Measurements from ENCODE around the gene FERMT2.
"Not testable (repeated sequence)": the region's sequence is repeated elsewhere in the genome, so short reads cannot be mapped to it uniquely, and the experiment has no call there.

Gene FERMT2

GRCh38 chr14:52900731-52901130 lies 50.1 kb downstream of the FERMT2 start:
- DNase-seq, result no peak

GRCh38 chr14:52898496-52898895 lies 52.4 kb downstream of the FERMT2 start:
- DNase-seq, result no peak

- DNase-seq, result peak; percentile 7
Measured at GRCh38 chr14:52895000-52895399, 55.9 kb downstream of the FERMT2 start.

- no peak for DNase-seq
Measured at GRCh38 chr14:52891800-52892199, 59.0 kb downstream of the FERMT2 start.

GRCh38 chr14:52888839-52889838 lies 61.7 kb downstream of the FERMT2 start:
- no peak for DNase-seq

DNA sequence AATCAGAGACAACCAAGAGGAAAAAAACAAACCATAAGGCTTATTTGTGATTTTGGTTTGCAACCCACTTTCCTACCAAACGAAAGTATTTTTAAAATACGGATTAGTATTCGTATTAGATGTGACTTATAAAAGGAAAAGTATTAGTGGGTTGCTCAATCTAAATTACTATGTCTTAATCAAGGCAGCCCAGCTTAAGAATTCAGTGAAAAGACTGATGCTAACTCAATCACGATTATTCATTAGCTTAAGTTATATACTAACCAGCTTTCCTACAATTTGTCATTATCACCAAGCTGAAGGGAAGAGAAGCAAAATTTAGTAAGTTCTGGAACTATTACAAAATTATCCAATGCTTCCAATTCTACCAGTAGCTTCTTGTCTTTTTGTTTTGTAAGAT lies 62.7 kb downstream of the FERMT2 start:
- no peak for DNase-seq

DNA sequence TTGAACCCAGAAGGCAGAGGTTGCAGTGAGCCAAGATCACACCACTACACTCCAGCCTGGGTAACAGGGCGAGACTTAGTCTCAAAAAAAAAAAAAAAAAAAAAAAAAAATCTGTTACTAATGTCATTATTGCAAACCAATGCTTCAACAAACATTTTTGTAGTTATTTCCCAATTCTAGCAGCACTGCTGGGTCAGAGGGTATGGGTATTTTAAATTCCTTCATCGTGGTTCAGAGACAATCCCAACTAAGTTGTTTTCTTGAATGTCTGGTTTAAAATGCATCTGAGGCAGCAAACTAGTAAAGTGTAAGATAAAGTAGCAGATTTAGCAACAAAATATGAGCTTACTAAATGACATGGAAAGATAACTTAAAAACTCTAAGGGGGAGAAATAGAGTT lies 65.6 kb downstream of the FERMT2 start:
- DNase-seq, result no peak

GRCh38 chr14:52883658-52884057 lies 67.2 kb downstream of the FERMT2 start:
- DNase-seq, result no peak

GRCh38 chr14:52882824-52883223 lies 68.0 kb downstream of the FERMT2 start:
- no peak for DNase-seq

GRCh38 chr14:52879958-52880357 lies 70.9 kb downstream of the FERMT2 start:
- DNase-seq, result no peak

- DNase-seq, result no peak
Measured at GRCh38 chr14:52878946-52879345, 71.9 kb downstream of the FERMT2 start.

DNA sequence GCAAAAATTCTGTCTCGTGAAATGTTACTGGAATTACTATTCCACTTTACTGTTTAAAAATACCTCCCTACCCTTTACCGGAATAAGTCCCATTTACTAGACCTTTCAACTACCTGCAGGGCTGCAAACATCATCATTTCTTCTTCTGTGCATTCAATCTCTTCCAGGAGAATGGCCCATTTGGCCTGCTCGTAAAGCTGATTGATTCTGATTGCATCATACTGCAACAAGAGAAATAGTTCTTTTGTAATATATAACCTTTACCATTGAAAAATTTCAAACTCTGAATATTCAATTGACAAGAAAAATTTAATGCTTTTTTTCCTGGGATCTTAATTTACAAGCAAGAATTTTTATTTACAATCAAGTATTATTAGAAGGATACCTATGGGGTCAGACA lies 72.4 kb downstream of the FERMT2 start:
- no peak for DNase-seq

DNA sequence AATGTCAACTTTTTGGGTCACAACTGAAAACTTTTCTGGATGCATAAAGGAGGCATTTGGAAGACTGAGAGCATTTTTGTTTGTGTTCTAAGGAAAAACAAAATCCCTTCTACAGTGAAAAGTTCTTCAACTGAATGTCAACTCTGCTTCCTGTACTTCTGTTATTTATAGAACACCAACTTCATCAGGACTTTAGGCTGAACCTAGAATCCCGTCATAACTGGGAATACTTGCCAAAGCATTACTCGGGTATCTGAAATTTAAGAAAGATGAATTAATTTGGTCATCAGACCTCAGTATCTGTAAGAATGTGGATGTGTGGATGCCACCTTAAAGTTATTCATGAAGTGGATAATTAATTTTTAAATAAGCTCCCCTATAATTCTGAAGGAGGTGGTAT lies 73.2 kb downstream of the FERMT2 start:
- no peak for DNase-seq

- DNase-seq, result no peak
Measured at GRCh38 chr14:52876806-52877205, 74.0 kb downstream of the FERMT2 start.

DNA sequence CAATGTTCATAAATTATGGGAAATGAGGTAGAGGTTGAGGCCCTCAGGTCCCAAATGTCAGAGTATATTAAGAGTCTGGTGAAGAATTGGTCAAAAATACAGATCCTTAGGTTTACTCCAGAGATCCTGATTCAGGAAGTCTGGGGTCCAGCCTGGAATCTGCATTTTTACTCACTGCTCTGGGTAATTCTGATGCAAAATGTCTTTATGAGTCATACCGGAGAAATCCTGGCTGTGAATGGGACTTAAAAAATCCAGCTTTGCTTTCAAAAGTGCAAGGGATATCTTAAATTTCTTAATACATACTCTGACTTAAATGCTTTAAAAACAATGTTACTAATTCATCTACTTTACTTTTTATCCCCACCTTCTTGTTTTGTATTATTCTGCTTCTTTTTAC lies 74.5 kb downstream of the FERMT2 start:
- DNase-seq, result no peak

DNA sequence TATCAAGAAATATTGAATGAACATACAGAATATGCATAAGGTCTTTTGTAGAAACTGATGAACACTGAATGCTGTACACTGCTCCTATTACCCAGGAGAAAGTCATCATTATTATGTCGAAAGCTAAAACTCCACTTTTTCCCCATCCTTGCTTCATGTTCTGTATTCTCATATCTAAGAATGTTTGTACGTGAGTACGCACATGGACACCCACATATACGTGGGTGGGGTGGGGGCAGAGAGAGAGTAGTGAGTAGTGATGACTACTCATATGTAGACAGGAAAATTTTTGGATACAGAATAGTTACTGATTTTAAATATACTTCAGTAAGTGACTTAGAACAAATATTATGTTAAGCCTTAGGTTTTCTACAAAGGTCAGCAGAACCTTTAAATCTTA lies 75.1 kb downstream of the FERMT2 start:
- no peak for DNase-seq

DNA sequence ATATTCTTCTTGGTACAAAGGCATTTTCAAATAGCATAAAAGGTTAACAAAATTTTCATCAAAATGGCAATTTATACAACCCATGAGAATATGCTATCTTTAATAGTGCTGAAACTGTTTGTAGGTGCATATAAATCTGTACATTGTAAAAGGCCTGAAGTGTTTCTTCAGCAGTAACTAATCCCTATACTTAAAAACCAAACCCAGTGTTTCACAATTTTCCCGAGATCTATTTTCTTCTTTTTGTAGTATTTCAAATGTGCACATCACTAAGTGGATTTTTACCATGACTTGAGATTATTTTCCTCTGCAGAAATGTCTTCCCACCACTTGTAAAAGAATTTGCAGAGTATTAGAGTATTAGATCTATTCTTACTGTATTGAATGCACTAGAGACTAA lies 76.5 kb downstream of the FERMT2 start:
- DNase-seq, result no peak

DNA sequence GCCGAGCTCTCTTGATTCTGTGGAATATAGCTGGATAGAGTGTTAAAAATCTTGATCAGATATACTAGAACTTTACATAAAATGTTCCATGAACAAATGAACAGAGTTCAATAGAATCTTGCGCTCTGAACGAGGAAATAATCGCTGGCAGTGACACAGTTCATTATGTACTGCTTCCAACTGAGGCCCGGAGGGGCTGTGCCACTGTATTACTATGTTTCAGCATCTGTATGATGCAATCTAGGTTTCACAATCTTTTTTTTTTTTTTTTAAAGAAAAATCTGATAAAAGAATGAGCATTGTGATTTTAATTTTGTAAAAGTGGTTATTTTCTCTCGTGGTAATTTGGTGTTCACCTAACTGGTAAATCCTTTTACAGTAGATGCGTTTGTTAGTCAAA lies 77.2 kb downstream of the FERMT2 start:
- DNase-seq, result no peak

- no peak for DNase-seq
Measured at GRCh38 chr14:52873065-52873464, 77.8 kb downstream of the FERMT2 start.

- DNase-seq, result no peak
Measured at GRCh38 chr14:52871606-52872005, 79.2 kb downstream of the FERMT2 start.

DNA sequence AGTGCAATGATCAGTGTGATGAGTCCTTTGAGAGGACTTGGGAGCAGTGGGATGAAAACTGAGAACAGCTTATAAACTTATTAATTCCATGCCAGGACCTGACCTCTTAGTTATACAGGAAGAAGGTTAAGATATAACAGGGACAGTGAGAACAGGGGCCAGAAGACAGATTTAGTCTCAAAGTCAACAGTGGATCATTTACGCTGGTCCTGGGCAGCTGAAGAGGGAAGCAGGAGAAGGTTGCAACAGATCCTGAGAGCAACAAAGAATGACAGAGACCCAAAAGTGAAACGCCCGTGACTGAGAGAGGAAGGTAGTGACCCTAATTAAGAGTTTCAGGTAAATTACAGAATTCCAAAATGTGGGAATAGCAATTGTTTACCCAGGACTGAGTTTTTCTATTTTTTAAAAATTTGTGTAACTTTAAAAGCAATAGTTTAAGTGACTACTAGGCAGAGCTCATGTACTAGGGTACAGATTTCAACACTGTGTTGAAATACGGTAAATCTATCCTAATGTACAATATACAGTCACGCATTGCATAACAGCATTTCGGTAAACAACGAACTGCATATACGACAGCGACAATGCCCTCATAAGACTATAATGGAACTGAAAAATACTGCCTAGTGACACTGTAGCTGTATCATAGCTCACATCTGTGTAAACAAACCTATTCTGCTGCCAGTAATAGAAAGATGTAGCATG lies 81.8 kb downstream of the FERMT2 start:
- DNase-seq, result no peak

DNA sequence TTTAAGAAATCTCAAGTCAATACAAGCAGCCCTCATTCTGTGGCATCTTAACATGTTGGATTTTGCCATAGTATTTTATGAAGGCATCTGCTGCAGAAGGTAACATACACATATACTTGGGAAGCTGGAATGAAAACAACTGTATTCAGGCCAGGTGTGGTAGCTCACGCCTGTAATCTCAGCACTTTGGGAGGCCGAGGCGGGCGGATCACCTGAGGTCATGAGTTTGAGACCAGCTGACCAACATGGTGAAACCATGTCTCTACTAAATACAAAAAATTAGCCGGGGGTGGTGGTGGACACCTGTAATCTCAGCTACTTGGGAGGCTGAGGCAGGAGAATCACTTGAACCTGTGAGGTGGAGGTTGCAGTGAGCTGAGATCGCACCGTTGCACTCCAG lies 86.0 kb downstream of the FERMT2 start:
- DNase-seq, result not testable (repeated sequence)

DNA sequence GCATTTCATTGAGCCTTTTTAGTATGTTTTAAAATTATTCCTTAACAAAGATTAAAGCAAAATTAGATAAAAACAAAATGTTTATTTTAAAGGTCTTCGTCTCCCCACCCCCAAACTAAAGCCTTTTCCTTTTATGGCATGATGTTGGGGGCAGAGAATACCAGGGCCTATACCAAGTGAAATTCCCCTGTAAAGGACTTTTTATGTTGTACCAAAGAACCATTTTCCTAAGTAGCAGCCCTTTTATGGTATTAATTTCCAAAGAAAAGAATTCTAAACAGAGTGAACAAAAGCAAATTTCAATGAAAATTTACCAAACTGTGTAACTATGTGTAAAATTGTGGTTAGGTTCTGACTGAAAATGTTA lies 87.5 kb downstream of the FERMT2 start:
- no peak for DNase-seq

DNA sequence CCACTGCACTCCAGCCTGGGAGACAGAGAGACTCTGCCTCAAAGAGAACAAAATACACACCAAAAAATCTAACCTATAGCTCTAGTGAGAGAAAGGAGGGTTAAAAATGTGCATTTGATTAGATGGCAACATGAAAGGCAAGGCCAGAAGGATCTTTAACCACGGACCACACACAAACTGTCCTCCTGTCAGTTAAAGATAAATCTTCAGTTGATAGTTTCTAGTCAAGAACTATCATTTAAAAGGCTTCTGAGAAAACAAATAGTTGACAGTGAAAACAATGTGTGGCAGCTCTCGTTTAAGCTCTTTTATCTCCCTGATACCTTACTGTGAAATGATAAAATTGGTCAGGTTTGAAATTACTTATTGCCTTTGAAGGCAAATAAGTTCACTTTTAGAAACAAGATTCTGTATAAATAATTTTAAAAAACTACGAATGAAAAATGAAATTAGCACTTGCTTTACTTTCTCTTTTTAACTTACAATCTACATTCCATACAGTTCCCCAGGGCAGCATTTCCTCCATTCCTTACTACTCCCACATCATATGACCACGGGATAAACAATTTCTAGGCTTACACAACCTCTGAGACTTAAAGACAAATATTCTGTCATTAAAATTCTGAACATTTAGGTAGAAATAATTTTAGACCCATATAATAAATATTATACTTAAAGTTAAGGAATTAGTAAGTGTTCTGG lies 88.1 kb downstream of the FERMT2 start:
- no peak for DNase-seq

Data from CD4-positive, alpha-beta T cell treated with Interleukin-12 subunit alpha and Interleukin-12 subunit beta, for 1 hour (primary cell).